K562 (cell line): ENCODE results near the gene MAB21L4. TPM values are rescaled to one million over a fixed set of nuclear protein-coding genes. Genes with fewer than 3 reads are reported as not detected.

Experiments
- ATAC-seq: fragments of 200-7000 bp; cut with Tn5 transposase; 3 replicates; pipeline ENCODE4 v1.9.1; 2020; ENCODE audit warnings: moderate library complexity
- BruUV-seq: library from RNA; stranded (reverse); fragments of 400-500 nt; replicated peaks from 2 replicates; lab custom pipeline; 2021; lab: Mats Ljungman, UMichigan
- CTCF ChIA-PET: fragments of 300-600 bp; formaldehyde crosslinking; extraction: SDS; loops from one replicate; lab custom pipeline; 2021; ENCODE audit warnings: low intra/inter-chr PET ratio; lab: Yijun Ruan, JAX
- POLR2A ChIA-PET: fragments of 300-600, 350-650 bp; sonication (Branson Sonifier 250); formaldehyde crosslinking; extraction: SDS; loops from one replicate; lab custom pipeline; 2021; ENCODE audit warnings: antibody characterized with exemption, inconsistent platforms; lab: Yijun Ruan, JAX
- DNase-seq, 4 experiments: peaks; one replicate each; pipeline versions ENCODE4 v3.0.0 to v3.0.0-alpha.2; 2011 to 2018; ENCODE audit warnings: low spot score in 3 of 4, mixed read lengths in 3 of 4; ENCODE audit errors: extremely low read depth in 1 of 4
- FAIRE-seq: peaks from 2 replicates; lab custom pipeline; 2011; peaks lifted over from hg19 to GRCh38; lab: Jason Lieb, UNC
- H2AFZ ChIP-seq: 2 replicates; pipeline ENCODE4 v1.6.0; 2011; ENCODE audit warnings: low read depth, low read length, control low read depth, inconsistent platforms
- H3K27ac ChIP-seq: fragments of 200-600 bp; 3 replicates; pipeline ENCODE4 v1.8.0; 2011; ENCODE audit warnings: low read depth, mild to moderate bottlenecking, control low read depth, inconsistent platforms, low read length, moderate library complexity, mixed read lengths; ENCODE audit errors: extremely low read depth
- H3K27me3 ChIP-seq, 2 experiments: fragments of 300-600 bp in 1 of 2; 2 replicates in 1 of 2; 3 replicates in 1 of 2; pipeline versions ENCODE4 v1.6.0 to v1.8.0; 2011; ENCODE audit warnings: inconsistent platforms in 2 of 2, low read length in 2 of 2, mild to moderate bottlenecking in 1 of 2, mixed read lengths in 1 of 2, moderate library complexity in 1 of 2; ENCODE audit not compliant: control insufficient read depth in 2 of 2, insufficient read depth in 2 of 2
- H3K36me3 ChIP-seq: fragments of 300-600 bp; 3 replicates; pipeline ENCODE4 v1.8.0; 2011; ENCODE audit warnings: mild to moderate bottlenecking, low read length, inconsistent platforms; ENCODE audit not compliant: control insufficient read depth, insufficient read depth
- H3K4me1 ChIP-seq, 2 experiments: fragments of 200-600 bp in 1 of 2; replicated peaks in 1 of 2; 2 replicates in 1 of 2; 3 replicates in 1 of 2; pipeline versions ENCODE4 v1.5.1 to v1.8.0; 2011; ENCODE audit warnings: inconsistent platforms in 2 of 2, low read length in 2 of 2, mild to moderate bottlenecking in 1 of 2, mixed read lengths in 1 of 2, moderate library complexity in 1 of 2; ENCODE audit not compliant: control insufficient read depth in 2 of 2, insufficient read depth in 2 of 2
- H3K4me2 ChIP-seq: 2 replicates; pipeline ENCODE4 v1.6.1; 2011; ENCODE audit warnings: low read length, control low read depth, inconsistent platforms, mixed read lengths; ENCODE audit not compliant: insufficient read depth
- H3K4me3 ChIP-seq: fragments of 200-600 bp; sonication (generic), shearing (Covaris generic); 2 replicates; pipeline ENCODE4 v1.5.1; 2016; ENCODE audit warnings: control low read depth, inconsistent platforms
- H3K79me2 ChIP-seq: fragments of 200-600 bp; 3 replicates; pipeline ENCODE4 v1.8.0; 2011; ENCODE audit warnings: low read length, inconsistent platforms; ENCODE audit not compliant: control insufficient read depth, insufficient read depth
- H3K9ac ChIP-seq, 2 experiments: 2 replicates each; pipeline versions ENCODE4 v1.6.0 to v1.6.1; 2011; ENCODE audit warnings: low read depth in 2 of 2, low read length in 2 of 2, control low read depth in 1 of 2, inconsistent platforms in 1 of 2, mild to moderate bottlenecking in 1 of 2, mixed read lengths in 1 of 2; ENCODE audit not compliant: insufficient read depth in 1 of 2
- H3K9me1 ChIP-seq: one replicate; pipeline ENCODE4 v1.6.0; 2011; ENCODE audit warnings: inconsistent platforms, mild to moderate bottlenecking, low read length, moderate library complexity; ENCODE audit not compliant: control insufficient read depth, insufficient read depth
- H3K9me3 ChIP-seq: replicated peaks from 2 replicates; pipeline ENCODE4 v1.5.1; 2011; ENCODE audit warnings: low read depth, low read length, inconsistent platforms; ENCODE audit not compliant: control insufficient read depth, insufficient read depth
- H4K20me1 ChIP-seq: replicated peaks from 2 replicates; pipeline ENCODE4 v1.6.1; 2011; ENCODE audit warnings: low read length, inconsistent platforms, mixed read lengths; ENCODE audit not compliant: control insufficient read depth, insufficient read depth
- PTRF ChIP-seq: fragments of 450-650 bp; IDR thresholded peaks from 2 replicates; pipeline ENCODE4 v1.6.1; 2016; ENCODE audit warnings: mild to moderate bottlenecking, missing genetic modification characterization, missing compliant biosample characterization
- SMARCE1 ChIP-seq: fragments of 450-650 bp; IDR thresholded peaks from 2 replicates; pipeline ENCODE4 v1.7.1; 2016; ENCODE audit warnings: mild to moderate bottlenecking
- WGBS: fragments of 100-300 bp; shearing (Covaris generic); methylation state at CpG from one replicate; pipeline ENCODE4 v1.1.6; 2016; ENCODE audit warnings: low coverage, mixed read lengths; ENCODE audit not compliant: insufficient coverage; ENCODE audit errors: missing lambda C conversion rate; 5-methylcytosine and 5-hydroxymethylcytosine counted together
- in situ Hi-C: fragments of 300-500 bp; cut with MboI; formaldehyde crosslinking; loops from 4 replicates; pipeline ENCODE4 v1.15.0; 2018; ENCODE audit warnings: inconsistent platforms, mixed read lengths
- intact Hi-C: fragments of 100-400 bp; cut with micrococcal nuclease; formaldehyde crosslinking; loops from 2 replicates; pipeline ENCODE4 v1.14.2; 2022
- polyA plus RNA-seq, 8 experiments: library from polyadenylated mRNA; depleted of rRNA in 4 of 8; stranded (reverse) in 5 of 8; unstranded in 3 of 8; fragments of >200 nt; fragmentation: Nextera tagmentation in 2 of 8; fragmentation: Illumina TruSeq in 1 of 8; extraction: Ambion mirVana in 2 of 8; extraction: Trizol in 1 of 8; gene quantifications; 2 replicates each; pipeline versions ENCODE4 v1.2.1 to v1.2.3, GENCODE V29; 2011 to 2014; ENCODE audit warnings: inconsistent platforms in 1 of 8, missing spikeins in 1 of 8
- total RNA-seq, 7 experiments: library from RNA; depleted of rRNA in 6 of 7; stranded (reverse); fragments of >200 nt in 6 of 7; fragmentation: Illumina TruSeq in 2 of 7; extraction: Trizol in 2 of 7; gene quantifications; 2 replicates each; pipeline versions ENCODE4 v1.2.1 to v1.2.3, GENCODE V29; 2011 to 2021; ENCODE audit warnings: low replicate concordance in 1 of 7
- TF ChIP-seq, protein P1 (sequence below): fragments of 450-650 bp; conservative IDR thresholded peaks from 2 replicates; pipeline ENCODE4 v1.6.1; 2016; ENCODE audit warnings: missing genetic modification characterization, low read depth, mild to moderate bottlenecking, control low read depth, missing compliant biosample characterization
- TF ChIP-seq, protein P2 (sequence below): fragments of 450-650 bp; IDR thresholded peaks from 2 replicates; pipeline ENCODE4 v1.6.1; 2016; ENCODE audit warnings: mild to moderate bottlenecking, moderate library complexity
- TF ChIP-seq, protein P3 (sequence below): fragments of 250-450 bp; sonication (Bioruptor Pico); IDR thresholded peaks from 2 replicates; pipeline ENCODE4 v1.8.0; 2022; ENCODE audit warnings: inconsistent platforms

Gene MAB21L4
- total and polyA plus RNA-seq, 9 of the 15 experiments (the other 6 are each of a cell fraction or from before 2014, with no cell fraction given) = 0.03 TPM; not detected in 8

DNA sequence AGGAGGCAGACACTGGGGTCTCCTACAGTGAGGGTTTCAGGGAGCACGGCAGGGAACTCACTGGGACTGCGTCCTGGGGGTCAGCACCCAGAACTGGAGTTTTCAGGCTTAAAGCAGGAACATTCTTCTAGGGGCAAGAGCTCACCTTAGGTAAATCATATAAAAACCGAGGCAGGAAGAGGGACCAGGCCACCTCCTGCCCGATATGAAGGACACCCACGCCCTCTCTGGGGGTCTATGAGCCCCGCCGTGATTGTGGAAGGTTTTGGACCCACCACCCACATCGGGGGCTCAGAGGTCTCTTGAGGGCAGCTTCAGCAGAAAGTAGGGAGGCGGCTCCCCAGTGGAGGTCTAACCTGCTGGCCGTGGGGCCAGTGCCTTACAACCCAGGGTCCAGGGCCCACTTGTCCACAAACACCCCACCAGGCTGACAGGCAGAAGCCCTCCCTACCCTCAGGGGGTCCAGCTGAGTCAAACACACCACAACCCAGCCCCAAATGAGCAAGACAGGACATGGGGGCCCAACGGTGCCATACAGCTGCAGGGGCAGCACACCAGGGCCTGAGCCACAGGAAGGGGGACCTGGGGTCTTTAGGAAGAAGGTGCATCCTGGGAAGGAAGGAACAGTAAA lies 35.5 kb upstream of the MAB21L4 start:
- Histone ChIP-seq H3K36me3 (no peaks in the 10 kb centered on the region), H2AFZ (no peak overlapping the region), H3K27ac (no peak overlapping the region), H3K79me2 (no peaks in the 10 kb centered on the region), H3K9me3 (no peaks in the 10 kb centered on the region), H3K4me1 (peaks cover 0 to 4% of the 10 kb centered on the region in 2 experiments; a peak in 2 of 5 replicates), H4K20me1 (no peaks in the 10 kb centered on the region), H3K4me3 (no peak overlapping the region), H3K9me1 (no peaks in the 10 kb centered on the region), H3K9ac (no peak overlapping the region), H3K27me3 (peaks cover 0 to 74% of the 10 kb centered on the region in 2 experiments; a peak in 3 of 5 replicates), H3K4me2 (no peak overlapping the region)
- in situ Hi-C loops (no loop called here), intact Hi-C loops (no loop called here)
- no TSS peak for BruUV-seq
- WGBS = 2% methylated on average over 7 of the region's 11 CpGs
- CTCF ChIA-PET = no interaction called here
- POLR2A ChIA-PET = no interaction called here
- DNase-seq (no peak), FAIRE-seq (no peak), ATAC-seq (no peak)
- TF ChIP-seq, protein P1, sequence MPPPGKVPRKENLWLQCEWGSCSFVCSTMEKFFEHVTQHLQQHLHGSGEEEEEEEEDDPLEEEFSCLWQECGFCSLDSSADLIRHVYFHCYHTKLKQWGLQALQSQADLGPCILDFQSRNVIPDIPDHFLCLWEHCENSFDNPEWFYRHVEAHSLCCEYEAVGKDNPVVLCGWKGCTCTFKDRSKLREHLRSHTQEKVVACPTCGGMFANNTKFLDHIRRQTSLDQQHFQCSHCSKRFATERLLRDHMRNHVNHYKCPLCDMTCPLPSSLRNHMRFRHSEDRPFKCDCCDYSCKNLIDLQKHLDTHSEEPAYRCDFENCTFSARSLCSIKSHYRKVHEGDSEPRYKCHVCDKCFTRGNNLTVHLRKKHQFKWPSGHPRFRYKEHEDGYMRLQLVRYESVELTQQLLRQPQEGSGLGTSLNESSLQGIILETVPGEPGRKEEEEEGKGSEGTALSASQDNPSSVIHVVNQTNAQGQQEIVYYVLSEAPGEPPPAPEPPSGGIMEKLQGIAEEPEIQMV (tag) = no peak
- TF ChIP-seq, protein P2, sequence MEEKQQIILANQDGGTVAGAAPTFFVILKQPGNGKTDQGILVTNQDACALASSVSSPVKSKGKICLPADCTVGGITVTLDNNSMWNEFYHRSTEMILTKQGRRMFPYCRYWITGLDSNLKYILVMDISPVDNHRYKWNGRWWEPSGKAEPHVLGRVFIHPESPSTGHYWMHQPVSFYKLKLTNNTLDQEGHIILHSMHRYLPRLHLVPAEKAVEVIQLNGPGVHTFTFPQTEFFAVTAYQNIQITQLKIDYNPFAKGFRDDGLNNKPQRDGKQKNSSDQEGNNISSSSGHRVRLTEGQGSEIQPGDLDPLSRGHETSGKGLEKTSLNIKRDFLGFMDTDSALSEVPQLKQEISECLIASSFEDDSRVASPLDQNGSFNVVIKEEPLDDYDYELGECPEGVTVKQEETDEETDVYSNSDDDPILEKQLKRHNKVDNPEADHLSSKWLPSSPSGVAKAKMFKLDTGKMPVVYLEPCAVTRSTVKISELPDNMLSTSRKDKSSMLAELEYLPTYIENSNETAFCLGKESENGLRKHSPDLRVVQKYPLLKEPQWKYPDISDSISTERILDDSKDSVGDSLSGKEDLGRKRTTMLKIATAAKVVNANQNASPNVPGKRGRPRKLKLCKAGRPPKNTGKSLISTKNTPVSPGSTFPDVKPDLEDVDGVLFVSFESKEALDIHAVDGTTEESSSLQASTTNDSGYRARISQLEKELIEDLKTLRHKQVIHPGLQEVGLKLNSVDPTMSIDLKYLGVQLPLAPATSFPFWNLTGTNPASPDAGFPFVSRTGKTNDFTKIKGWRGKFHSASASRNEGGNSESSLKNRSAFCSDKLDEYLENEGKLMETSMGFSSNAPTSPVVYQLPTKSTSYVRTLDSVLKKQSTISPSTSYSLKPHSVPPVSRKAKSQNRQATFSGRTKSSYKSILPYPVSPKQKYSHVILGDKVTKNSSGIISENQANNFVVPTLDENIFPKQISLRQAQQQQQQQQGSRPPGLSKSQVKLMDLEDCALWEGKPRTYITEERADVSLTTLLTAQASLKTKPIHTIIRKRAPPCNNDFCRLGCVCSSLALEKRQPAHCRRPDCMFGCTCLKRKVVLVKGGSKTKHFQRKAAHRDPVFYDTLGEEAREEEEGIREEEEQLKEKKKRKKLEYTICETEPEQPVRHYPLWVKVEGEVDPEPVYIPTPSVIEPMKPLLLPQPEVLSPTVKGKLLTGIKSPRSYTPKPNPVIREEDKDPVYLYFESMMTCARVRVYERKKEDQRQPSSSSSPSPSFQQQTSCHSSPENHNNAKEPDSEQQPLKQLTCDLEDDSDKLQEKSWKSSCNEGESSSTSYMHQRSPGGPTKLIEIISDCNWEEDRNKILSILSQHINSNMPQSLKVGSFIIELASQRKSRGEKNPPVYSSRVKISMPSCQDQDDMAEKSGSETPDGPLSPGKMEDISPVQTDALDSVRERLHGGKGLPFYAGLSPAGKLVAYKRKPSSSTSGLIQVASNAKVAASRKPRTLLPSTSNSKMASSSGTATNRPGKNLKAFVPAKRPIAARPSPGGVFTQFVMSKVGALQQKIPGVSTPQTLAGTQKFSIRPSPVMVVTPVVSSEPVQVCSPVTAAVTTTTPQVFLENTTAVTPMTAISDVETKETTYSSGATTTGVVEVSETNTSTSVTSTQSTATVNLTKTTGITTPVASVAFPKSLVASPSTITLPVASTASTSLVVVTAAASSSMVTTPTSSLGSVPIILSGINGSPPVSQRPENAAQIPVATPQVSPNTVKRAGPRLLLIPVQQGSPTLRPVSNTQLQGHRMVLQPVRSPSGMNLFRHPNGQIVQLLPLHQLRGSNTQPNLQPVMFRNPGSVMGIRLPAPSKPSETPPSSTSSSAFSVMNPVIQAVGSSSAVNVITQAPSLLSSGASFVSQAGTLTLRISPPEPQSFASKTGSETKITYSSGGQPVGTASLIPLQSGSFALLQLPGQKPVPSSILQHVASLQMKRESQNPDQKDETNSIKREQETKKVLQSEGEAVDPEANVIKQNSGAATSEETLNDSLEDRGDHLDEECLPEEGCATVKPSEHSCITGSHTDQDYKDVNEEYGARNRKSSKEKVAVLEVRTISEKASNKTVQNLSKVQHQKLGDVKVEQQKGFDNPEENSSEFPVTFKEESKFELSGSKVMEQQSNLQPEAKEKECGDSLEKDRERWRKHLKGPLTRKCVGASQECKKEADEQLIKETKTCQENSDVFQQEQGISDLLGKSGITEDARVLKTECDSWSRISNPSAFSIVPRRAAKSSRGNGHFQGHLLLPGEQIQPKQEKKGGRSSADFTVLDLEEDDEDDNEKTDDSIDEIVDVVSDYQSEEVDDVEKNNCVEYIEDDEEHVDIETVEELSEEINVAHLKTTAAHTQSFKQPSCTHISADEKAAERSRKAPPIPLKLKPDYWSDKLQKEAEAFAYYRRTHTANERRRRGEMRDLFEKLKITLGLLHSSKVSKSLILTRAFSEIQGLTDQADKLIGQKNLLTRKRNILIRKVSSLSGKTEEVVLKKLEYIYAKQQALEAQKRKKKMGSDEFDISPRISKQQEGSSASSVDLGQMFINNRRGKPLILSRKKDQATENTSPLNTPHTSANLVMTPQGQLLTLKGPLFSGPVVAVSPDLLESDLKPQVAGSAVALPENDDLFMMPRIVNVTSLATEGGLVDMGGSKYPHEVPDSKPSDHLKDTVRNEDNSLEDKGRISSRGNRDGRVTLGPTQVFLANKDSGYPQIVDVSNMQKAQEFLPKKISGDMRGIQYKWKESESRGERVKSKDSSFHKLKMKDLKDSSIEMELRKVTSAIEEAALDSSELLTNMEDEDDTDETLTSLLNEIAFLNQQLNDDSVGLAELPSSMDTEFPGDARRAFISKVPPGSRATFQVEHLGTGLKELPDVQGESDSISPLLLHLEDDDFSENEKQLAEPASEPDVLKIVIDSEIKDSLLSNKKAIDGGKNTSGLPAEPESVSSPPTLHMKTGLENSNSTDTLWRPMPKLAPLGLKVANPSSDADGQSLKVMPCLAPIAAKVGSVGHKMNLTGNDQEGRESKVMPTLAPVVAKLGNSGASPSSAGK = no peak
- TF ChIP-seq PTRF (tag) (no peak), SMARCE1 (no peak)
- TF ChIP-seq, protein P3, sequence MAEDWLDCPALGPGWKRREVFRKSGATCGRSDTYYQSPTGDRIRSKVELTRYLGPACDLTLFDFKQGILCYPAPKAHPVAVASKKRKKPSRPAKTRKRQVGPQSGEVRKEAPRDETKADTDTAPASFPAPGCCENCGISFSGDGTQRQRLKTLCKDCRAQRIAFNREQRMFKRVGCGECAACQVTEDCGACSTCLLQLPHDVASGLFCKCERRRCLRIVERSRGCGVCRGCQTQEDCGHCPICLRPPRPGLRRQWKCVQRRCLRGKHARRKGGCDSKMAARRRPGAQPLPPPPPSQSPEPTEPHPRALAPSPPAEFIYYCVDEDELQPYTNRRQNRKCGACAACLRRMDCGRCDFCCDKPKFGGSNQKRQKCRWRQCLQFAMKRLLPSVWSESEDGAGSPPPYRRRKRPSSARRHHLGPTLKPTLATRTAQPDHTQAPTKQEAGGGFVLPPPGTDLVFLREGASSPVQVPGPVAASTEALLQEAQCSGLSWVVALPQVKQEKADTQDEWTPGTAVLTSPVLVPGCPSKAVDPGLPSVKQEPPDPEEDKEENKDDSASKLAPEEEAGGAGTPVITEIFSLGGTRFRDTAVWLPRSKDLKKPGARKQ (CRISPR knock-in tag) = no peak
